Measurements from ENCODE around the gene RFC3.

- TF ChIP-seq FOXS1 (CRISPR knock-in tag; IDR thresholded peaks at IDR 0.05) (no peak), E2F6 (IDR thresholded peaks at IDR 0.05; ENCODE audit: borderline replicate concordance, low read depth) (no peak), CTCF (IDR thresholded peaks at IDR 0.05) (no peak), USF2 (IDR thresholded peaks at IDR 0.05) (no peak), CEBPB (IDR thresholded peaks at IDR 0.05) (no peak), POLR2A (IDR thresholded peaks at IDR 0.05; ENCODE audit: low read length) (no peak), RNF2 (IDR thresholded peaks at IDR 0.05; ENCODE audit: borderline replicate concordance, low read depth) (no peak), RFX5 (IDR thresholded peaks at IDR 0.05) (no peak)
Measured at GRCh38 chr13:33859691-33860303, 41.8 kb downstream of the RFC3 start.
